Transverse colon (tissue), 4 donors: ENCODE results near the gene GFRAL. TPM values are rescaled to one million over a fixed set of nuclear protein-coding genes. Genes with fewer than 3 reads are reported as not detected.

Experiments used
- DNase-seq: peaks from one replicate; pipeline ENCODE4 v3.0.0-alpha.2; 2019
- H3K27ac ChIP-seq, 4 donors: fragments of 200-600 bp; sonication (generic); 2 replicates each; pipeline ENCODE4 v1.5.1; 2016 to 2018; ENCODE audit warnings: inconsistent platforms in 4 of 4
- H3K27me3 ChIP-seq: fragments of 200-600 bp; sonication (generic); 2 replicates; pipeline ENCODE4 v1.5.1; 2017; ENCODE audit warnings: inconsistent platforms
- H3K36me3 ChIP-seq, 4 donors: fragments of 200-600 bp; sonication (generic); 2 replicates each; pipeline ENCODE4 v1.5.1; 2017 to 2019; ENCODE audit warnings: inconsistent platforms in 4 of 4
- H3K4me1 ChIP-seq, 4 donors: fragments of 200-600 bp; sonication (generic); 2 replicates each; pipeline ENCODE4 v1.5.1; 2017 to 2020; ENCODE audit warnings: inconsistent platforms in 4 of 4
- H3K4me3 ChIP-seq, 4 donors: fragments of 200-600 bp; sonication (generic); 1 replicate in 1 of 4; 2 replicates in 3 of 4; pipeline versions ENCODE4 v1.5.1 to v1.6.1; 2017 to 2019; ENCODE audit warnings: inconsistent platforms in 4 of 4
- H3K9me3 ChIP-seq, 2 donors: fragments of 200-600 bp; sonication (generic); 2 replicates each; pipeline ENCODE4 v1.5.1; 2017 to 2019; ENCODE audit warnings: inconsistent platforms in 2 of 2
- CTCF ChIP-seq, 5 experiments: fragments of 200-600 bp in 3 of 5; fragments of 450-650 bp in 2 of 5; sonication (generic) in 3 of 5; IDR thresholded peaks; 1 replicate in 2 of 5; 2 replicates in 3 of 5; pipeline ENCODE4 v1.5.1; 2016 to 2017; ENCODE audit warnings: antibody characterized with exemption in 5 of 5, inconsistent platforms in 3 of 5, mild to moderate bottlenecking in 2 of 5, moderate library complexity in 1 of 5
- EP300 ChIP-seq: sonication (generic); formaldehyde crosslinking; IDR thresholded peaks from one replicate; pipeline ENCODE4 v1.6.1; 2017; ENCODE audit warnings: antibody characterized with exemption, low read depth
- POLR2A ChIP-seq: fragments of 450-650 bp; IDR thresholded peaks from one replicate; pipeline ENCODE4 v1.6.1; 2016; ENCODE audit warnings: antibody characterized with exemption, mild to moderate bottlenecking, moderate library complexity
- POLR2AphosphoS5 ChIP-seq, 3 donors: sonication (generic); formaldehyde crosslinking; IDR thresholded peaks; one replicate each; pipeline ENCODE4 v1.6.1; 2016; ENCODE audit warnings: antibody characterized with exemption in 3 of 3
- WGBS, 2 donors: methylation state at CpG; one replicate each; pipeline ENCODE4 v1.1.5; 2018; ENCODE audit warnings: low coverage in 1 of 2; 5-methylcytosine and 5-hydroxymethylcytosine counted together
- in situ Hi-C, 4 donors: fragments of 200-750 bp; cut with MboI; loops; one replicate each; pipeline versions ENCODE4 v1.15.0 to v1.15.1; 2017; ENCODE audit warnings: low sequenced_read_pairs in 3 of 4, low pct_ligation_motif_present in 1 of 4, low pct_unique_long_range_greater_than_20kb in 1 of 4
- intact Hi-C: fragments of 100-400 bp; cut with DNase I; formaldehyde crosslinking; loops from one replicate; pipeline ENCODE4 v1.15.1; 2023; ENCODE audit warnings: low total_unique reads
- total RNA-seq, 4 donors: library from RNA; depleted of rRNA; stranded (reverse); fragments of >200 nt; gene quantifications; one replicate each; pipeline ENCODE4 v1.1.0, GENCODE V29; 2016

GFRAL gene
- total RNA-seq, 4 donors from 2014 or later, result not detected

- no peak for TF ChIP-seq EP300
- TF ChIP-seq CTCF (IDR thresholded peaks at IDR 0.05), result no peak
- no peak for TF ChIP-seq POLR2A
- H3K36me3 ChIP-seq, result no peaks in the 10 kb centered on the region
- no peaks in the 10 kb centered on the region for H3K9me3 ChIP-seq
- DNase-seq, result no peak
- H3K27me3 ChIP-seq, result no peaks in the 10 kb centered on the region
- no peaks in the 10 kb centered on the region for H3K4me1 ChIP-seq
- no peak overlapping the region for H3K27ac ChIP-seq
- in situ Hi-C loops, result no loop called here
- H3K4me3 ChIP-seq, result no peak overlapping the region
- intact Hi-C loops, result no loop called here
- WGBS, 2 donors, result 37 to 71% methylated on average over 1 of the region's 1 CpG
Observed at GRCh38 chr6:55379895-55380294, 52.6 kb downstream of the GFRAL start.

- intact Hi-C loops (no loop called here), in situ Hi-C loops (no loop called here)
Observed at GRCh38 chr6:55388211-55388610, 60.9 kb downstream of the GFRAL start.

GRCh38 chr6:55395871-55396270 lies 68.6 kb downstream of the GFRAL start:
- in situ Hi-C loops (no loop called here), intact Hi-C loops (no loop called here)
- no peak for TF ChIP-seq POLR2A
- TF ChIP-seq CTCF (IDR thresholded peaks at IDR 0.05), result no peak
- TF ChIP-seq POLR2AphosphoS5 (IDR thresholded peaks at IDR 0.05), result no peak
- TF ChIP-seq EP300, result no peak
- H3K4me1 ChIP-seq, result no peaks in the 10 kb centered on the region
- no peak for DNase-seq
- no peaks in the 10 kb centered on the region for H3K36me3 ChIP-seq
- 17% methylated on average over 3 of the region's 3 CpGs for WGBS, 2 donors
- no peaks in the 10 kb centered on the region for H3K9me3 ChIP-seq
- no peak overlapping the region for H3K4me3 ChIP-seq
- H3K27ac ChIP-seq, result no peak overlapping the region
- no peaks in the 10 kb centered on the region for H3K27me3 ChIP-seq

More at GRCh38 chr6:55388211-55388610, 60.9 kb downstream of the GFRAL start:
- Histone ChIP-seq H3K4me1 (no peaks in the 10 kb centered on the region), H3K9me3 (no peaks in the 10 kb centered on the region), H3K27ac (no peak overlapping the region), H3K27me3 (no peaks in the 10 kb centered on the region), H3K4me3 (no peak overlapping the region), H3K36me3 (no peaks in the 10 kb centered on the region)
- TF ChIP-seq EP300 (no peak), CTCF (IDR thresholded peaks at IDR 0.05) (no peak), POLR2A (no peak), POLR2AphosphoS5 (IDR thresholded peaks at IDR 0.05) (no peak)
- DNase-seq, result no peak
- 76 to 80% methylated on average over 3 of the region's 3 CpGs for WGBS, 2 donors

GRCh38 chr6:55397986-55398385 lies 70.7 kb downstream of the GFRAL start:
- 51 to 71% methylated on average over 3 of the region's 3 CpGs for WGBS, 2 donors

More at GRCh38 chr6:55397986-55398385, 70.7 kb downstream of the GFRAL start:
- DNase-seq, result no peak
- Histone ChIP-seq H3K4me1 (no peaks in the 10 kb centered on the region), H3K27me3 (no peaks in the 10 kb centered on the region), H3K27ac (no peak overlapping the region), H3K9me3 (no peaks in the 10 kb centered on the region), H3K36me3 (no peaks in the 10 kb centered on the region), H3K4me3 (no peak overlapping the region)
- no peak for TF ChIP-seq EP300
- TF ChIP-seq POLR2AphosphoS5 (IDR thresholded peaks at IDR 0.05), result no peak
- no peak for TF ChIP-seq CTCF (IDR thresholded peaks at IDR 0.05)
- no peak for TF ChIP-seq POLR2A
- intact Hi-C loops, result no loop called here
- in situ Hi-C loops, result no loop called here
